ENCODE results near the gene SLC44A2. TPM values are rescaled to one million over a fixed set of nuclear protein-coding genes. Genes with fewer than 3 reads are reported as not detected.

Gene SLC44A2
- total and polyA plus RNA-seq, 2 of the 13 experiments (the other 11 are each of a cell fraction or from before 2014, with no cell fraction given): 2.4 to 5.6 TPM

DNA sequence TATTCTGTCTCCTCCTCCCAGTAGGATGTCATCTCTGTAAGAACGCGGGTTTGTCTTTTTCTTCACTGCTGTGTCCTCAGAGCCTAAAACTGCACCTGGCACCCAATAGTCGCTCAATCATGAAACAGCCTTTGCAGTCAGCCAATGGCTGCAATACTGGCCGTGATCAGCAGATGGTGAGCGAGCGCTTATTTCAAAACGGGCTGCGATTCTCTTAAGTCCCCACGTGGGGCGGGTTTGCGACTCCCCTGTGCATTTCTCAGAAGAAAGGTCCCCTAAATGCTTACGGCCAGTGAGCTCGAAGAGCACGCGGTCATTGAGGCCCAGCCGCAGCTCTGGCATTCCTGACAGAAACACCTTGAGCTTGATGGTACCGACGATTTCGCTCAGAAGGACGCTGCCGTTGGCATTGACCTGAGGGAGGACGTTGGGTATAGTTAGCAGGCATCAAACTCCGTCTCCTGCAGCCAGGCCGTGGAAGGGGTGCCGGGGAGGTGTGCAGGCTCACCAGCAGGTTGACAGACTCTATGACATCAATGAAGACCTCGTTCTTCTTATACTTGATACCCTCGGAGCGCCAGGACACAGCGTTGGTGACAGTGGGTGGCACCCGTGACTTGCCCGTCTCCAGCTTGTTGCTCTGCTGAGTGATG is 44.2 kb upstream of the SLC44A2 start (continued):
- TF ChIP-seq, protein P1, sequence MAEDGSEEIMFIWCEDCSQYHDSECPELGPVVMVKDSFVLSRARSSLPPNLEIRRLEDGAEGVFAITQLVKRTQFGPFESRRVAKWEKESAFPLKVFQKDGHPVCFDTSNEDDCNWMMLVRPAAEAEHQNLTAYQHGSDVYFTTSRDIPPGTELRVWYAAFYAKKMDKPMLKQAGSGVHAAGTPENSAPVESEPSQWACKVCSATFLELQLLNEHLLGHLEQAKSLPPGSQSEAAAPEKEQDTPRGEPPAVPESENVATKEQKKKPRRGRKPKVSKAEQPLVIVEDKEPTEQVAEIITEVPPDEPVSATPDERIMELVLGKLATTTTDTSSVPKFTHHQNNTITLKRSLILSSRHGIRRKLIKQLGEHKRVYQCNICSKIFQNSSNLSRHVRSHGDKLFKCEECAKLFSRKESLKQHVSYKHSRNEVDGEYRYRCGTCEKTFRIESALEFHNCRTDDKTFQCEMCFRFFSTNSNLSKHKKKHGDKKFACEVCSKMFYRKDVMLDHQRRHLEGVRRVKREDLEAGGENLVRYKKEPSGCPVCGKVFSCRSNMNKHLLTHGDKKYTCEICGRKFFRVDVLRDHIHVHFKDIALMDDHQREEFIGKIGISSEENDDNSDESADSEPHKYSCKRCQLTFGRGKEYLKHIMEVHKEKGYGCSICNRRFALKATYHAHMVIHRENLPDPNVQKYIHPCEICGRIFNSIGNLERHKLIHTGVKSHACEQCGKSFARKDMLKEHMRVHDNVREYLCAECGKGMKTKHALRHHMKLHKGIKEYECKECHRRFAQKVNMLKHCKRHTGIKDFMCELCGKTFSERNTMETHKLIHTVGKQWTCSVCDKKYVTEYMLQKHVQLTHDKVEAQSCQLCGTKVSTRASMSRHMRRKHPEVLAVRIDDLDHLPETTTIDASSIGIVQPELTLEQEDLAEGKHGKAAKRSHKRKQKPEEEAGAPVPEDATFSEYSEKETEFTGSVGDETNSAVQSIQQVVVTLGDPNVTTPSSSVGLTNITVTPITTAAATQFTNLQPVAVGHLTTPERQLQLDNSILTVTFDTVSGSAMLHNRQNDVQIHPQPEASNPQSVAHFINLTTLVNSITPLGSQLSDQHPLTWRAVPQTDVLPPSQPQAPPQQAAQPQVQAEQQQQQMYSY (CRISPR knock-in tag; IDR thresholded peaks at IDR 0.05): no peak
- TF ChIP-seq FIP1L1 (IDR thresholded peaks at IDR 0.05; ENCODE audit: borderline replicate concordance, insufficient read depth, low read depth, low read length): no peak
- TF ChIP-seq FOXC1 (CRISPR knock-in tag; IDR thresholded peaks at IDR 0.05; ENCODE audit: borderline replicate concordance): no peak
- TF ChIP-seq ZNF747 (CRISPR knock-in tag; IDR thresholded peaks at IDR 0.05; ENCODE audit: borderline replicate concordance): no peak
- TF ChIP-seq ZNF329 (CRISPR knock-in tag; IDR thresholded peaks at IDR 0.05; ENCODE audit: low read depth): no peak
- TF ChIP-seq FOXP1 (IDR thresholded peaks at IDR 0.05): no peak
- TF ChIP-seq FOXP1 (CRISPR knock-in tag; IDR thresholded peaks at IDR 0.05): no peak
- TF ChIP-seq ZNF549 (CRISPR knock-in tag; IDR thresholded peaks at IDR 0.05): no peak
- TF ChIP-seq, protein P2, sequence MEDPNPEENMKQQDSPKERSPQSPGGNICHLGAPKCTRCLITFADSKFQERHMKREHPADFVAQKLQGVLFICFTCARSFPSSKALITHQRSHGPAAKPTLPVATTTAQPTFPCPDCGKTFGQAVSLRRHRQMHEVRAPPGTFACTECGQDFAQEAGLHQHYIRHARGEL (CRISPR knock-in tag; IDR thresholded peaks at IDR 0.05): no peak
- TF ChIP-seq CHCHD3 (CRISPR knock-in tag; IDR thresholded peaks at IDR 0.05): no peak
- TF ChIP-seq ZNF678 (CRISPR knock-in tag; IDR thresholded peaks at IDR 0.05): no peak
- TF ChIP-seq, protein P3, sequence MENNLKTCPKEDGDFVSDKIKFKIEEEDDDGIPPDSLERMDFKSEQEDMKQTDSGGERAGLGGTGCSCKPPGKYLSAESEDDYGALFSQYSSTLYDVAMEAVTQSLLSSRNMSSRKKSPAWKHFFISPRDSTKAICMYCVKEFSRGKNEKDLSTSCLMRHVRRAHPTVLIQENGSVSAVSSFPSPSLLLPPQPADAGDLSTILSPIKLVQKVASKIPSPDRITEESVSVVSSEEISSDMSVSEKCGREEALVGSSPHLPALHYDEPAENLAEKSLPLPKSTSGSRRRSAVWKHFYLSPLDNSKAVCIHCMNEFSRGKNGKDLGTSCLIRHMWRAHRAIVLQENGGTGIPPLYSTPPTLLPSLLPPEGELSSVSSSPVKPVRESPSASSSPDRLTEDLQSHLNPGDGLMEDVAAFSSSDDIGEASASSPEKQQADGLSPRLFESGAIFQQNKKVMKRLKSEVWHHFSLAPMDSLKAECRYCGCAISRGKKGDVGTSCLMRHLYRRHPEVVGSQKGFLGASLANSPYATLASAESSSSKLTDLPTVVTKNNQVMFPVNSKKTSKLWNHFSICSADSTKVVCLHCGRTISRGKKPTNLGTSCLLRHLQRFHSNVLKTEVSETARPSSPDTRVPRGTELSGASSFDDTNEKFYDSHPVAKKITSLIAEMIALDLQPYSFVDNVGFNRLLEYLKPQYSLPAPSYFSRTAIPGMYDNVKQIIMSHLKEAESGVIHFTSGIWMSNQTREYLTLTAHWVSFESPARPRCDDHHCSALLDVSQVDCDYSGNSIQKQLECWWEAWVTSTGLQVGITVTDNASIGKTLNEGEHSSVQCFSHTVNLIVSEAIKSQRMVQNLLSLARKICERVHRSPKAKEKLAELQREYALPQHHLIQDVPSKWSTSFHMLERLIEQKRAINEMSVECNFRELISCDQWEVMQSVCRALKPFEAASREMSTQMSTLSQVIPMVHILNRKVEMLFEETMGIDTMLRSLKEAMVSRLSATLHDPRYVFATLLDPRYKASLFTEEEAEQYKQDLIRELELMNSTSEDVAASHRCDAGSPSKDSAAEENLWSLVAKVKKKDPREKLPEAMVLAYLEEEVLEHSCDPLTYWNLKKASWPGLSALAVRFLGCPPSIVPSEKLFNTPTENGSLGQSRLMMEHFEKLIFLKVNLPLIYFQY (CRISPR knock-in tag; IDR thresholded peaks at IDR 0.05; ENCODE audit: borderline replicate concordance): no peak
- TF ChIP-seq ZNF10 (CRISPR knock-in tag; IDR thresholded peaks at IDR 0.05; ENCODE audit: borderline replicate concordance, low read depth): no peak
- no peak for TF ChIP-seq HOXA5 (CRISPR knock-in tag; IDR thresholded peaks at IDR 0.05)
- TF ChIP-seq ZNF557 (CRISPR knock-in tag; IDR thresholded peaks at IDR 0.05): no peak
- peak; percentile 63 for TF ChIP-seq KDM2A (CRISPR knock-in tag; IDR thresholded peaks at IDR 0.05; ENCODE audit: borderline replicate concordance, low read depth)
- no peak for TF ChIP-seq LRRFIP1 (CRISPR knock-in tag; conservative IDR thresholded peaks at IDR 0.05)
- TF ChIP-seq BATF2 (CRISPR knock-in tag; IDR thresholded peaks at IDR 0.05): no peak
- 0 out of 2 replicates have a peak, but pooled peaks have one; percentile 51 for TF ChIP-seq BORCS8-MEF2B (CRISPR knock-in tag; IDR thresholded peaks at IDR 0.05)

All from HepG2 (cell line).